ELR (cell line): Measurements from ENCODE around the gene NAV2.
A peak's percentile ranks its signal among the peaks of the same experiment; 100 is the strongest.
"Not testable (repeated sequence)": the region's sequence is repeated elsewhere in the genome, so short reads cannot be mapped to it uniquely, and the experiment has no call there.

Source experiments
- DNase-seq: peaks from one replicate; pipeline ENCODE4 v3.0.0-alpha.2; 2015; ENCODE audit warnings: low read depth

Gene NAV2

DNA sequence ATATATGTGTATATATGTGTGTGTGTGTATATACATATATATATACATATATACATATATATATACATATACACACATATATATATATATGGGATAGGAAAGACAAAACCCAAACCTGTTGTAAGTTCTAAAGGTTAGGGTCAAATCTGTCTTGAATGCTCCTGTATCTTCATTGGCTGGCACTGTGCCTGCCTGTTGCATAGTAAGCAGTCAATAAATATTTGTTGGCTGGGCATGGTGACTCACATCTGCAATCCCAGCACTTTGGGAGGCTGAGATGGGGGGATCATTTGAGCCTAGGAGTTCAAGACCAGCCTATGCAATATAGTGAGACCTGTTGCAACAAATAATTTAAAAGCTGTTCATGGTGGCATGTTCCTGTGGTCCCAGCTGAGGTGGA, 242.3 kb downstream of the NAV2 start:
- peak; percentile 24 for DNase-seq

- no peak for DNase-seq
Measured at GRCh38 chr11:19955660-19956059, 243.0 kb downstream of the NAV2 start.

DNA sequence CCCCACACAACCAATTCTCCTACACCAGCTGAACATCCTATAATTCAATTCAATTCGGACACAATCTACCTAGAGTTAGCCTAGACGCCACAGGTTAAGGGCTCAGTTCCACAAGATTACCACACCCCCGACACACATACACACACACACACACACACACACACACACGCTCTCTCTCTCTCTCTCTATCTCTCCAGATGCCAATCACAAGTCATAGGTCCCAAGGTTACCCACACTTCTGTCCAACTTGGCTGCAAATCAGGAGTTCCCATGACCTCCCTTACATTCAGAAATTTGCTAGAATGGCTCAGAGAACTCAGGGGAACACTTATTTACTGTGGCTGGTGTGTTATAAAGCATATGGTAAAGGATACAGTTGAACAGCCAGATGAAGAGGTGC, 243.6 kb downstream of the NAV2 start:
- no peak for DNase-seq

DNA sequence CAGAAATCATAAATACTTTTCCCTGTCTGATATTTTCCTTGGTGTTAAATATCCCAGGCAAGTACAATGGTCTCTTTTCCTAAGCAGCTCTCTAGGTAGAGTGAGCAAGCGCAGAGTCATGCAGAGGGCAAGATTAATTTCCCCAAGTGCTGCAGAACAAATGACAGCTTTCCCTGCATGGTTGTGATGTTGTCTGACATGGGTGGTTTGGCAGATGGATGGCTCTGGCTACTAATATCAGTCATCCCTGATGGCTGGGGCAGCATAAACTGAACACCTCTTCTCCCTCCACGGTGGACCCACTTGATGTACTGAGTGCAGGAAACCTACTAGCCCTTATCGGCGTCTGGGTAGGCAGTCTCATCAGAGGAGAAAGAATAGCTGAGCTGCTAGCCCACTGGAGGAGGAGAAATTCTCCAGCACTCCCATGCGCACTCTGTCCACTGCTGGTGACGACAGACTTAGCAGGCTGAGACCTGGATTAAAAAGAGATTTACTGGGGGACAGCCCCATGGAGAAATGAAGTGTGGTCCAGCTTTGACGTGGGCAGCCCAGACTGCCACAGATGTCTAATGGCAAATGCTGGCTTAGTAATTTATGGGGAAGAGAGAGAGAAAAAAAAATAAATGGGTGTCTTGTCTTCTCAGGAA, 244.8 kb downstream of the NAV2 start:
- no peak for DNase-seq

GRCh38 chr11:19958204-19958603, 245.6 kb downstream of the NAV2 start:
- no peak for DNase-seq

DNA sequence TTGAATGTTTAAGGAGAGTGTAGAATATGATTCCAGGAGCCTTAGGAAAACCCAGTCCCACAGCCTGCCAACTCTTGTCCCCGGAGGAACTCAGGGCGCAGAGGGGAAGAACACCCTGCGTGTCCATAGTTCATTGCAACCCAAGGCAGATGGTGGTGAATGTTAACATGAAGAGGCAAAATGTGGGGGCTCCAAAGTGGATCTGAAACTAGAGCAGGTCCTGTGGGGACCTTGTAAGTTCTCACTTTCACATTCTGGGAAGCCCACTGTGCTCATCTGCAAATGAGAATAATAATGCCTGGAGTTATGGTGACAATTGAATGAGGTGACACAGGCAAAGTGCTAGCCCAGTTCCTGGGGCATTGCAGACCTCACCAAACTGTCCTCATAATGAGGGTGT, 246.6 kb downstream of the NAV2 start:
- no peak for DNase-seq

- no peak for DNase-seq
Measured at GRCh38 chr11:19959648-19960059, 247.0 kb downstream of the NAV2 start.

- not testable (repeated sequence) for DNase-seq
Measured at GRCh38 chr11:19960410-19960809, 247.8 kb downstream of the NAV2 start.

- DNase-seq, result no peak
Measured at GRCh38 chr11:19961225-19961624, 248.6 kb downstream of the NAV2 start.

DNA sequence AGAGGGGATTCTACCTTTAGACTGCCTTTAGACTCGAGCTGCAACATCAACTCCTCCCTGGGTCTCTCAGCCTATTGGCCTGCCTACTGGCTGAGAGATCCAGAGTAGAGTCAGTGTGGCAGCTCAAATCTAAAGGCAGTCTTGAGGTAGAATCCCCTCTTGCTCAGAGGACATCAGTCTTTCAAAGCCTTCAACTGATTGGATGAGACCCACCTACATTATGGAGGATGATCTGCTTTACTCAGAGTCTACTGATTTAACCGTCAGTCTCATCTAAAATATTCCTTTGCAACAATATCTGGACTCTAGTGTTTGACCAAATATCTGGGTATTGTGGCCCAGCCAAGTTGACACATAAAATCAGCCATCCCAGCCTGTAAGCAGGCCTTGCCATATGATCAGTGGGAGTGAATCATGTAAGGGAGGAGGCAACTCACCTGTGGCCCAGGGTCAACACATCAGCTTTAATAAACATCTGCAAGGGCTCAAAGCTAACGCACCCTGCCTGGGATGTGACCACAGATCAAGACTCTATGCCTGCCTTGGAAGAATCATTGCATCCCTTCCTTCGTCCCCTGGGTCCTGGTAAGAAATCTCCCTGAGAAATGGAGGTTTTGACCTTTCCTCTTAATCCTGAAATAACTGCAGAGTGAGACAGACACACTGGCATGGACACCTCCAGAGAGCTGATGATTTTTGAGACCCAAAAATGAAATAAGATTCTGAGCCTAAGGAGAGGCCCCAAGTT, 249.6 kb downstream of the NAV2 start:
- no peak for DNase-seq

DNA sequence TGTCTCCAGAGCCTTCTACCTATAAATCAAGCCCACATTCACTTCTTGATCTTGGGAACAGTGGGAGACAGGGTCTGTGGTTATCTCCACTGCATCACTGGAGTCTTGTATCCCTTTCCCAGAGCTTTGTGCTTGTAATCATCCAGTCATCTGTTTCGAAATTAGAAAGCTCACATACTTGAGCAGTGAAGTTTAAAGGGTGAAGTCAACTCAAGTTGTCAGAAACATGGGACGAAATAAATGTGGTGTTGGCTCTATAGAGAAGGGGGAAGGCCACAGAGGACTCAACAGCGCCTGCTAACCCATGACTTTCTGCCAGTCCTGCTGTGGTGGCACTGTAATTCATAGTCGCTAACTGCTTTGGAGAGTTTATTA, 250.2 kb downstream of the NAV2 start:
- DNase-seq, result peak; percentile 39

- DNase-seq, result no peak
Measured at GRCh38 chr11:19963697-19964387, 251.2 kb downstream of the NAV2 start.

GRCh38 chr11:19966441-19966840, 253.8 kb downstream of the NAV2 start:
- DNase-seq, result no peak

- no peak for DNase-seq
Measured at GRCh38 chr11:19966927-19967326, 254.3 kb downstream of the NAV2 start.

DNA sequence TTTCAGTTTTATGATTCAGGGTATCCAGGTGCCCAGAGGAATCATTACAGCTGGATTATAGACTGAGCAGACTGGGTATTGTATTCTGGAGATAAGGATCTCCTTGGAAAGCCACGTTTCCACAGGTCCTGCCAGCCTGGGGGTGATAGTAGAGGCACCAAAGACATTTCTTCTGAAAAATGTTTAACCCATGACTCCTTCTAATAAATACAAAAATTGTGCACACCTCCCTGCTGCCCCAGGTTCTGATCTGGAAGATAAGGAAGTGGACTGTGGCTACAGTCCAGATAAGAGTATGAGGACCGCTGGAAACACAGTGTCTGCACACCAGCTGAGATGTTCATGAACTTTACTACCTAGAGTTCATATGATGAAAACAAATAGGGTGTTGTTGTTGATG, 255.2 kb downstream of the NAV2 start:
- no peak for DNase-seq

- DNase-seq, result no peak
Measured at GRCh38 chr11:19968860-19969259, 256.2 kb downstream of the NAV2 start.

DNA sequence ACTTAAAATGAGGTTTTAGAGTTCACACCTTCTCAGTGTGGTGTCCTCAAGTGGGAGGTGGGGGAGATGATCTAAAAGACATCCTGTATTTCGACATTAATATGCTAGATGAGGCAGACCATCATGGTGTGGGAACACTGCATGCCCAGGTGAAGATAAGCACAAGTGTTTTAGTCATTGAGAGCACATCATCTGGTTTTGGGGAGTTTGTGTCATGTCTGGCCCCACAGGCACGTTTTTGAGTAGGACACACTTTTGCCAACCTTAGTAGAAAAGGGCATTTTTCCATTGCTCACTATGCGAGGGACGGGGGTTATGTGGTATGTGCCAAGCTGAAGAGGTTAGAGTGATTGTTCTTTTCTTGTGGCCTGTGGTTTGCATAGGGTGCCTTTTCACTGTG, 258.3 kb downstream of the NAV2 start:
- no peak for DNase-seq

DNA sequence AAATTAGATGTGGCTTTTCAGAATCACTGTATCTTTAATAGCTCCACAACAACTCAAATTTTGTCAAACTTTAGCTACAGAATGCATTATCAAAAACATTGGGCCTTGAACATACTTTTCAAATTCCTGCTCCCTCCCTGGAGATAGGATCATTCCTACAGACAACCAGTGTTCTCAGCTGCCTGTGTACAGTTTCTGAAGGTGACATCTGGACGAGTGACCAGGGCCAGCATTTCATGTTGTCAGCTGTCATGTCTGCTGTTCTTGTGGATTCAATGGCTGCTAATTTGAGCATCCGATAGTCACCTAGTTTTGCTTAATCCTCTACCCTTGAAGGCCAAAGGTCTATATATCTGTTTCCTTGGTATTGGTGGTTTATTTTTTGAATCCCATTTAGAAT, 259.5 kb downstream of the NAV2 start:
- no peak for DNase-seq

GRCh38 chr11:19972651-19973050, 260.0 kb downstream of the NAV2 start:
- no peak for DNase-seq

- DNase-seq, result no peak
Measured at GRCh38 chr11:19973136-19973635, 260.5 kb downstream of the NAV2 start.

- DNase-seq, result no peak
Measured at GRCh38 chr11:19974886-19975285, 262.2 kb downstream of the NAV2 start.

DNA sequence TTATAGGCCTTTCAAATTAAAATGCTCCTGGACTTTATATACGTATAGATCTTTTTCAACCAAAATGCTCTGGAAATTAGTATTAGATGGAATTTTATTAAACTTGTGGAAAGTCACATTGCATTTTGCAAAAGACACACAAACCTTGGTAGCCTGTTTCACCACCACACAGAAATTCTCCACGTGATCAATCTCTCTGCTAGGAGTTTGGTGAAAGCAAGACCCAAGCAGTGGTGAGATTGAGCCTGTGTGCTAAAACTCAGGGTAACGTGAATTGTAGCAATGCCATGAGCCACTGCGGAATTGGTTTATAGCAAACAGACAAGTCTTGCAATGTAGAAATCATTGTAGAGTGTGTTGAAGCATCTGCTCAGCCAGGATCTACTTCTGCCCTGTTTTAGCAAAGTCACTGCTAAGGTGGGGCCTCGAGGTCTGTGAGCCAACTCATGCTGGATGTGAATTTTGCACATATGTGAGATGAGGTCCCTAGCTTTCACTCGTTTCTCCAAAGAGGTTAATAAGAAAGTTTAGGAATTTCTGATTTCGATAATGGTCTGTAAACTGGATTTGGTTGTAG, 262.9 kb downstream of the NAV2 start:
- DNase-seq, result no peak
